Measurements from ENCODE around the gene RABGAP1. TPM values are rescaled to one million over a fixed set of nuclear protein-coding genes. Genes with fewer than 3 reads are reported as not detected.

Gene RABGAP1
- total and polyA plus RNA-seq, 10 of the 15 experiments (the other 5 are each of a cell fraction or from before 2014, with no cell fraction given) = 2.6 to 31.6 (median 12.5) TPM

GRCh38 chr9:123132696-123133095, 191.9 kb downstream of the RABGAP1 start:
- no peak for FAIRE-seq
- 92% methylated on average over 6 of the region's 6 CpGs for WGBS (ENCODE audit: insufficient coverage, insufficient replicate concordance, low lambda C conversion rate, missing lambda C conversion rate)
- Histone ChIP-seq H2AFZ (ENCODE audit: control insufficient read depth, low read depth, low read length) (no peak overlapping the region), H3K4me1 (ENCODE audit: control insufficient read depth, insufficient read depth, low read length) (no peaks in the 10 kb centered on the region), H3K79me2 (ENCODE audit: control insufficient read depth, insufficient read depth, low read length) (no peaks in the 10 kb centered on the region), H3K36me3 (ENCODE audit: control insufficient read depth in 2 of 2, insufficient read depth in 2 of 2, low read length in 1 of 2) (peaks cover 7 to 39% of the 10 kb centered on the region in 2 experiments), H3K9ac (ENCODE audit: control insufficient read depth, insufficient read depth, low read length) (no peak overlapping the region), H3K4me3 (no peak overlapping the region), H3K4me2 (ENCODE audit: control insufficient read depth, insufficient read depth) (no peak overlapping the region), H3K27me3 (replicated peaks in 1 of 2; ENCODE audit: control insufficient read depth in 2 of 2, insufficient read depth in 2 of 2, low read length in 1 of 2) (no peaks in the 10 kb centered on the region), H4K20me1 (ENCODE audit: control insufficient read depth, insufficient read depth) (no peaks in the 10 kb centered on the region), H3K27ac (ENCODE audit: control insufficient read depth, insufficient read depth) (no peak overlapping the region), H3K9me3 (replicated peaks; ENCODE audit: control insufficient read depth, insufficient read depth, low read length) (no peaks in the 10 kb centered on the region)
- RAD21 ChIA-PET (ENCODE audit: unreplicated experiment) = no interaction called here
- TF ChIP-seq YY1 (IDR thresholded peaks at IDR 0.05; ENCODE audit: low read depth, low read length) = no peak
- no peak for TF ChIP-seq CBX3 (IDR thresholded peaks at IDR 0.05; ENCODE audit: borderline replicate concordance, low read depth)
- TF ChIP-seq ZNF217 (IDR thresholded peaks at IDR 0.05) = no peak
- no peak for TF ChIP-seq USF2 (IDR thresholded peaks at IDR 0.05; ENCODE audit: borderline replicate concordance, low read depth, low read length)
- TF ChIP-seq RELA (IDR thresholded peaks at IDR 0.05; ENCODE audit: borderline replicate concordance, partially characterized antibody) = no peak
- no peak for TF ChIP-seq SKIL (IDR thresholded peaks at IDR 0.05; ENCODE audit: low read depth, poor library complexity, severe bottlenecking)
- no peak for TF ChIP-seq EP300 (IDR thresholded peaks at IDR 0.05; ENCODE audit: borderline replicate concordance in 1 of 2, control insufficient read depth in 1 of 2, low read depth in 2 of 2, low read length in 2 of 2)
- TF ChIP-seq ELK1 (IDR thresholded peaks at IDR 0.05; ENCODE audit: low read depth, low read length) = no peak
- no peak for TF ChIP-seq MEF2A (IDR thresholded peaks at IDR 0.05; ENCODE audit: insufficient read depth, low read depth, low read length)
- no peak for TF ChIP-seq SMAD5 (IDR thresholded peaks at IDR 0.05; ENCODE audit: low read depth)
- no peak for TF ChIP-seq PML (IDR thresholded peaks at IDR 0.05; ENCODE audit: low read length)
- no peak for TF ChIP-seq NR2C1 (IDR thresholded peaks at IDR 0.05)
- TF ChIP-seq RCOR1 (conservative IDR thresholded peaks at IDR 0.05; ENCODE audit: low read depth, low read length) = no peak
- TF ChIP-seq KAT2A (conservative IDR thresholded peaks at IDR 0.05; ENCODE audit: control insufficient read depth, low read depth, low read length) = no peak
- TF ChIP-seq WRNIP1 (IDR thresholded peaks at IDR 0.05; ENCODE audit: borderline replicate concordance, low read depth, low read length) = no peak
- TF ChIP-seq ZBTB4 (CRISPR knock-in tag; IDR thresholded peaks at IDR 0.05) = no peak
- POLR2A ChIA-PET = no interaction called here
- intact Hi-C loops (cut with micrococcal nuclease; ENCODE audit: unreplicated experiment) = no loop called here
- DNase-seq (ENCODE audit: low read depth, low spot score) = no peak
- in situ Hi-C loops (cut with MboI) = no loop called here
- CTCF ChIA-PET = interaction anchor here (0.9 kb wide), 1 partner anchor 93 kb away, joined by 3 read pairs; no protein-coding TSS in a partner anchor
- SMC1A ChIA-PET (ENCODE audit: uncharacterized antibody, unreplicated experiment) = interaction anchor here (1.1 kb wide), 1 partner anchor 39 kb away, joined by 3 read pairs; no protein-coding TSS in a partner anchor
- ATAC-seq = no peak
- BruUV-seq (replicated peaks) = no TSS peak
